Activated CD4-positive, alpha-beta T cell treated with anti-CD3 and anti-CD28 coated beads, Interleukin-10, Interleukin-2, amounts not matched to agents 100 ng/mL and 50 ng/mL, durations not matched to agents 16 hours and 8 hours (primary cell): ENCODE measurements around the gene PWP2.
A peak's percentile ranks its signal among the peaks of the same experiment; 100 is the strongest.
"Not testable (repeated sequence)": the region's sequence is repeated elsewhere in the genome, so short reads cannot be mapped to it uniquely, and the experiment has no call there.

Source experiments
- DNase-seq: peaks from one replicate; pipeline ENCODE4 v3.0.0-alpha.2; 2020

The PWP2 gene

DNA sequence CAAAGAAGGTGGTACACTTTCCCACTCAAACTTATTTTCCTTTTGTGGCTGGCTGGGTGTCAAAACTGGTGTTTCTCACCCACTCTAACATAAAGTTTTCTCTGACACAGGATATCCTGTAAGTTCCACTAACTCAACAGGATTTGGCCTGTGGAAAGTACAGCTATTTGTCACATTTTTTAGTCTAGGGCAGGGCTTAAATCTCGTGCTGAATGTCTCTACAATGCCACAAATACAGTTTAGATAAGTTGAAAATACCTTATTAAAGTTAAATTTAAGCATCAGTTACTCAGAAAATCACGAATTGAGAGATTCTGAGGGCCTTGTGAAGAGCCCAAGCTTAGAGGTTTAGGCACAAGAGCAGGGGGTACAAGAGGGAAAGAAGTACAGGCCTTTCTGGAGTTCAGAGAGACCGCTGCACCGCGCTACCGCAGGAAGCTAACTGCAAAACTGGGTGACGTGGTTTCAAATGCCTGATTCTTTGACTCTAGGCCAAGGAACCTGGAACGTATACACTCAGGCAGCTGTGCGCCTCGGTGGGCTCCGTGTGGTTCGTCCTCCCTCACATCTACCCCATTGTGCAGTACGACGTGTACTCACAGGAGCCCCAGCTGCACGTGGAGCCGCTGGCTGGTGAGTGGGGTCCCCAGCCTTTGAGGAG, 23.4 kb upstream of the PWP2 start:
- DNase-seq, result peak; percentile 84

DNA sequence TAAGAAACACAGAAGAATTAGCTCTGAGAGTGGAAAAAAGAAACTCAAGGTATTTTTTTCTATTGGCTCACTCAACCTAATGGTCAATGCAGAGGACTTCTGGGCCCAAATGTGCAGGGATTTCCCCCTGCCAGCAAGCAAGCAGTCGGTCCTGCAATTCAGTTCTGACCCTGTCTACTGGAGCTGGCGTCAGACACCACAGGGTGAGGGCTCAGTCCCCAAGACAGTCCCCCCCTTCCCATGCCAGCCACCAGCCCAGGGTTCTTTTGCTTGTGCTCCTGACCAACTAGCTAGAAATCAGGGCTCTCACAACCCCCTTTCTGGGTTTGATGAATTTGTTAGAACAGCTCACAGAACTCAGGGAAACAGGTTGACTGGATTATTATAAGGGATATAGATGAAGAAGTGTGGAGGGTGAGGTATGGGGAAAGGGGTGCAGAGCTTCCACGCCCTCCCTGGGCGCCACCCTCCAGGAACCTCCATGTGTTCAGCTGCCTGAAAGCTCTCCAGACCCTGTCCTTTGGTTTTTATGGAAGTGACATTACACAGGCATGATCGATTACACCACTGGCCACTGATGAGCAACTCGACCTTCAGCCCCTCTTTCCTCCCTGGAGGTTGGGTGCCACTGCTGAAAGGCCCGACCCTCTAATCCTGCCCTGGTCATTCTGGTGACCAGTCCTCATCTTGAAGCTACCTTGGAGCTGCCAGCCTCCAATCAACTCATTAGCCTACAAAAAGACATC, 22.5 kb upstream of the PWP2 start:
- no peak for DNase-seq

DNA sequence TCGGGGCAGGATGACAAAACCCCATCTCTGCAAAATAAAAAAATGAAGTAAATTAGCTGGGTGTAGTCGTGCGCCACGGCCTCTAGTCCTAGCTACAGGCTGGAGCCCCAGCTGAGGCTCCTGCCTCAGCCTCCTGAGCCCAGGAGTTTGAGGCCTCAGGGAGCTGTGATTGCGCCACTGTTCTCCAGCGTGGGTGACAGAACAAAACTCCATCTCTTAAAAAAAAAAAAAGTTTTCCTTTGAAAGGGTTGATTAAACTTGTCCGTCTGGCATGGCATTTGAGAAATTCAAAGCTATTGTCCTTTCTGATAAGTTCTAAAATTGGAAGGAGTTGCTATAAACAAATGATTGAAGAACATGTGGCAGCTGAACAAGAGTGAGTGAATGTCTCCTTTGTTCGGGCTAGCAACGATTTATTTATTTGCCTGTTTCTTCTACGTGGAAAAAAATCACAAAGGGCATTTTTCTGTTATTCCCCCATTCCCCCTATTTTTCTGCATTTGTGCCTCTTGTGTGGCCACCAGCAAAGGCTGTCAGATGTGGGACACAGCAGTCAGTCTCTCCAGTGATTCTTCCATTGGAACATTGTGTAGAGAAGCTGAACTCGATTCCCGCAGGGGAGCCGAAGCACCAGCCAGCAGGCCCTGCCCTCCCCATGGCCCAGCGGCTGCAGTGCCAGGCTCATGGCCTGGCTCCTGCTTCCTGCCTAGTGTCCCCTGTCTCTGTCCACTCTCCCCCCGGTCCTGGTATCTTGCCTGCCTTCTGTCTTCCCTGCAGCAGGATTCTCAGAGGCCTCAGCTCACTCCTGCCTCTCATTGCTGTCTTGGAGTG, 21.5 kb upstream of the PWP2 start:
- DNase-seq, result no peak

DNA sequence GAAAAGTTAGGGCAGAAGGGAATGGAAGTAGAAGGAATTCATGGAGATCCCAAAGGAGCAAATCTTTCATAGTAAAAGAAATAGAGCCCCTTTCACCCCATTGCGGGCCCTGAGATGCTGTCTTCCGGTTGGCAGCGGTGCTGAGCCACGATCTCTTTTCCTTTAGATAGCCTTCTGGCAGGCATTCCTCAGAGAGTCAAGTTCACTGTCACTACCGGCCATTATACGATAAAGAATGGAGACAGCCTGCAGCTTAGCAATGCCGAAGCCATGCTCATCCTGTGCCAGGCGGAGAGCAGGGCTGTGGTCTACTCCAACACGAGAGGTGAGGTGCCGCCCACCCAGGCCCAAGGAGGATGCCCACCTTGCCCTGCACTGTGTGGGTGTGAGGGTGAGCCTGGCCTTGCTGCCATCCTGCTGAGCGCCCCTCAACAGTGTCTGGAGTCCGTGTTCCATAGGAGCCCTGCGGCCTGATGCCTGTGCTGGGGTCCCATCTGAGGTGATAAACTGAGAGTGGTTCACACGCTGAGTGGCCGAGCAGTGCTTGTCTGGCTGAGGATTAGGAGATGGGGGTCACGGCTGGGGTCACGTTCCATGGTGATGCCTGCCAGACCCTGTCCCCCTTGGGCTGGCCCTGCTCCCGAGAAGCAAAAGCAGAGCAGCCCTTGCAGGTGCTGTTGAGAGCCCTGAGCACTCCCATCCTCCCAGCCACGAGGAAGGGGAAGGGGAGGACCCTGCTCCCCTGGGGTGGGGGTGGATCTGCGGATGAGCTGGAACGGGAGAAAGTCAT, 20.4 kb upstream of the PWP2 start:
- no peak for DNase-seq

DNA sequence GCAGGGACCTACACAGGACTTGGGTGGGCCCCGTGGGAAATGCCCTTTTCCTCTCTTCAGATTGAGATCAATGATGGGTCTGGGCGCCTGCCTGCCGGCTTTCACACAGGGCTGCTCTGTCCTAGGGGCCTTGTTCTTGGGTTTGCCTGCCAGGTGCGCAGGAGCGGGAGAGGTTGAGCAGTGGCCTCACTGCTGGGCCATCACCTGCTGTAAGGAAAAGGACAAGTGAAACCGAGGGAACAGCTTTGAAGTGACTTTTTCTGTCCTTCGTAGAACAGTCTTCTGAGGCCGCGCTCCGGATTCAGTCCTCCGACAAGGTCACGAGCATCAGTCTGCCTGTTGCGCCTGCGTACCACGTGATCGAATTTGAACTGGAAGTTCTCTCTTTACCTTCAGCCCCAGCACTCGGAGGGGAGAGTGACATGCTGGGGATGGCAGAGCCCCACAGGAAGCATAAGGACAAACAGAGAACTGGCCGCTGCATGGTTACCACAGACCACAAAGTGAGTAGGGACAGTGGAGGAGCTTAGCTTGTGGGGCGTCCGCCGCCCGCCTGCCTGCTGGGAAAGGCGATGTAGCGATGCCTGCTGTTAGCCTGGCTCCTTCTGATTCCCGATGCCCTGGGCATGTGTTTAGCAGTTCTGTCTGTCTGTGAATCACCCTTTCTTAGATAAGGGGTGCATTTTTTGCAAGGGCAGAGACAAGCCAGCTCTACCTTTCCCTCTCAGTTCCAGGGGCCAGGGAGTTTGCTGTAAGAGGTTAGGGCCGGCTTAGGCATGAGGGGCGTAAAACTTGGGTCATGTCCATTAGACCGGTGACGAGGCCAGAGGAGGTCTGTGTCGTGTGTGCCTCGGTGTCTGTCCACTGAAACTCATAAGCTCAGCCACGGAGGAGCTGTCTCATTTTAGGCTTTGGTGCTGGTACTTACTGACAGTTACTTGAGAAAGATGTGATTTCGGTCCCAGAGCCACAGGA, 19.5 kb upstream of the PWP2 start:
- no peak for DNase-seq

DNA sequence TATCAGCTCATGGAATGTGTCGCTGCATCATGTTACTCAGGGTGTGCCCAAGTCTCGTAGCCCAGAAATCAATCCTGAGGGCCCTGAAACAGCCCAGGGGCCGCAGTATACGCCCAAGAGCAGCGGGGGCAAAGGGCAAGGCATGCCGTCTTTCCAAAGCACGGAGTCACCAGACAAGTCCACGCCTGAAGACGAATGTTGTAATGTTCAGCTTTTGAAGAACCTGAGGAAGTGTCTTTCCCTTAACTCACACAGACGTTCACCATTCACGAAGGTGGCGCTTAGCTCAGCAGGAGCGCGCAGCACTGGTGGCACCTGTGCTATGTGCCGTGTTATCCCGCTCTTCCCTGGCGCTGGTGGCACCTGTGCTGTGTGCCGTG, 18.8 kb upstream of the PWP2 start:
- no peak for DNase-seq

DNA sequence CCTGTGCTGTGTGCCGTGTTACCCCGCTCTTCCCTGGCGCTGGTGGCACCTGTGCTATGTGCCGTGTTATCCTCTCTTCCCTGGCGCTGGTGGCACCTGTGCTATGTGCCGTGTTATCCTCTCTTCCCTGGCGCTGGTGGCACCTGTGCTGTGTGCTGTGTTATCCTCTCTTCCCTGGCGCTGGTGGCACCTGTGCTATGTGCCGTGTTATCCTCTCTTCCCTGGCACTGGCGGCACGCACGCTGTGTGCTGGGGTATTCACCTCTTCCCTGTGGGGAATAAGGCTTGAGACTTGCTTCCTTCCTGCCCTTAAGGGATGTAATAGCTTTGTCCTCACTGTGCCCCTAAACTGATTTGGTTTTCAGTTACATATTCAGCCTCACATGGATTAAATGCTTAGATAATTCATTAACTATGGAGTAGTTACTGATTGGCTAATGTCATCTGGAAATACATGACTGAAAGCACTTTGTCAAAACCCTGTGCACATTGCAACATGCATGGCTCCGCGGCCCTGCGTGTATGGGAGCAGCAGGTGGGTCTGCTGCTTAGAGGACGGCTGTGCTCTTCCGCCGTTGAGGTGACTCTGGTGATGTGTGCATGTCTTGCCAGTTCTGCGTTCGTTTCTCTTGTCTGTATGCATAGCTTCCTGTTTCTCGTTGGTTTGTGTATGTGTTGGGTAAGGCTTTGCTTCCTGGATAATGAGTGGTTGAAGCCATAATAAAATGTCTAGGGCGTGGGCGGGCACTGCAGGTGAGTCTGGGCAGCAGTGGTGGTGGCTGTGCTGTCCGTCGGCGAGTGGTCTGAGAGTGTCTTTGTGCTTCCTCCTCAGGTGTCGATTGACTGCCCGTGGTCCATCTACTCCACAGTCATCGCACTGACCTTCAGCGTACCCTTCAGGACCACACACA, 17.9 kb upstream of the PWP2 start:
- DNase-seq, result peak; percentile 53

DNA sequence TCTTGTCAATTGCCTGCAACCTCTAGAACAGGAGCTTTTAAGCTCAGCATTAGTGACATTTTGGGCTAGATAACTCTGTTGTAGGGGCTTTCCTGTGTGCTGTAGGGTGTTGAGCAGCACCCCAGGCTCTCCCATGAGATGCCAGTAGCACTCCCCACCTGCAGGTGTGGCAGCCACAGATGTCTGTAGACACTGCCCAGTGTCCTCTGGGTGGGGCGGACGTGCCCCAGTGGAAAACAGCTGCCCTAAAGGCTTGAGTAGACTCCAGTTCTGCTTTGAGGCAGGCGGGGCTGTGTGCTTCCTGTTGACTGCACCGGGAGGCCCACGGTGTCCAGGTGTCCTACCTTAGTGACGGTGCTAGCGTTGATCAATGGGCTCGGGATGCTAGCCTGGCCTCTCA, 16.9 kb upstream of the PWP2 start:
- DNase-seq, result no peak

DNA sequence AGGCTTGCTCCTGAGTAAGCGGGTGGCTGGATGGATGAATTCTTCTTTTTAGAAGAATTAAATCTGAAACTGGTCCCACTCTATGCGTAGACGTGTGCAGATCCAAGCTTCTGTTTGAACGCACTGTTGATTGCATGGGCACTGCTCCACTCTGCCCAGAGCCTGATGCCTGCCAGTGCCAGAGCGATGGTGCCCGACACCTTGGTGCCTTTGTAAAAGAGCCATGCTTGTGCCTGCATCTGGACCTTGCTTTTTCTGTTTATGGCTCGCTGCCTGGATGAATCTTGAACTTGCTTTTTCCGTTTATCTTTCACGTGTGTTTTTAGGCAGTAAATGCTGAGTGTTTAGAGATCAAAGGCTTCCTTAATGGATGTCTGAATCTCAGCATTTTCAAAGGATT, 15.0 kb upstream of the PWP2 start:
- no peak for DNase-seq

DNA sequence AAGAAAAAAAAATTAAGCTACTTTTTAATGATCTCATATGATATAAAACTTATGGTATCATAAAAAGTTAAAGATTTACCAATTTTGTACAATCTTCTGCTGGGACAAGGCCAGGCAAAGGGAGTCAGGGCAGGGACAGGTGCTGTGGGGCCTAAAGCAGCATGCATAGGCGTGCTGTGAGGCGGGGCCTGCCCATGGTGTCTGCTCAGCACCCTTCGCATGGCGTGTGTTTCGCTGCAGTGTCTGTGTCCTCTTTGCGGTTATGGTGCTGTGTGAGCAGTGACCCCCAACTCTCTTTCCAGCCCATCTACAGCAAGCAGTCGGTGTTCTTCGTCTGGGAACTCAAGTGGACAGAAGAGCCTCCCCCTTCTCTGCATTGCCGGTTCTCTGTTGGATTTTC, 13.4 kb upstream of the PWP2 start:
- no peak for DNase-seq

DNA sequence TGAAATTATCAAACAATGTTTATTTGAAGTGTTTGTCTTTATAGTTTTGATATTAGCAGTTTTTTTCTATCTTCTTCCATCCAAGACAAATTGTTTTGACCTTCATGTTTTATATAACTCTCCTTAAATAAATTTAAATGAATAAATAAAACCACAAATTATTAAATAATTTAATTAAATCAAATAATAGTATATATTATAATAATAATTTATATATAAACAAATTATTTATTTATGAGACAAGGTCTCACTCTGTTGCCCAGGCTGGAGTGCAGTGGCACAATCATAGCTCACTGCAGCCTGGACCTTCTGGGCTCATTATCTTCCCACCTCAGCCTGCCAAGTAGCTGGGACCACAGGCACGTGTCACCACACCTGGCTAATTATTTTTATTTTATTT, 12.4 kb upstream of the PWP2 start:
- DNase-seq, result no peak

DNA sequence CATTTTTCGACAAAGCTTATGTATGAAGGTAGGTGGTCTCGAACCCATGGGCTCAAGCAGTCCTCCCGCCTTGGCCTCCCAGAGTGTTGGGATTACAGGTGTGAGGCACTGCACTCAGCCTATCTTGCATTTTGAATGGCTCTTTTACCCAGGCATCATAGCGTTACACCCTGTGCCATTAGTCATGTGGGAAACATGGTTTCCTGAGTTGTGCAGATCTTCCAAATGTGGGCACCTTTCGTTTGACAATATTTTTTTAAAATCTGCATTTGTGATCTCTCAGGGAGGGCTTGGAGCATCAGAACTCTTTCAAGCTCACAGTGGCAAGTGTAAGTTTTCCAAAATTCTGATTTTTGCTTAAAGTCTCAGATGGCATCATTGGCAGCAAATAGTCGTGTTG, 8.7 kb upstream of the PWP2 start:
- not testable (repeated sequence) for DNase-seq

DNA sequence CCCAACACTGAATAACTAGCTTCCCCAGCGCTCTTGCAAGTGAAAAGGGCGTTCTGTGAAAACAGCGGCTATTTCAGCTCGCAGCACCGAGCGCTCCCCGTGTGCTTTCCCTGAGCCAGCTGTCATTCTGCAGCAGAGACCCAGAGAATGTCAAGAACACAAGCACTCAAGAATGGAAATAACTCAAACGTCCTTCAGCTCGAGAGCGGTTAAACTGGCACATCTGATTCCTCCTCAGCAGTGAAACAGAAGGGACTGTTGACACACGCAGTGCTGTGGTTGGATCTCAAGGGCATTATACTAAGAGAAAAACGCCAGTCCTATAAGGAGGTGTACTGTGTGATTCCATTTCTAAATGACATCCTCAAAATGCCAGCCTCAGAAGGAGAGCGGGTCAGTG, 8.2 kb upstream of the PWP2 start:
- DNase-seq, result not testable (repeated sequence)

DNA sequence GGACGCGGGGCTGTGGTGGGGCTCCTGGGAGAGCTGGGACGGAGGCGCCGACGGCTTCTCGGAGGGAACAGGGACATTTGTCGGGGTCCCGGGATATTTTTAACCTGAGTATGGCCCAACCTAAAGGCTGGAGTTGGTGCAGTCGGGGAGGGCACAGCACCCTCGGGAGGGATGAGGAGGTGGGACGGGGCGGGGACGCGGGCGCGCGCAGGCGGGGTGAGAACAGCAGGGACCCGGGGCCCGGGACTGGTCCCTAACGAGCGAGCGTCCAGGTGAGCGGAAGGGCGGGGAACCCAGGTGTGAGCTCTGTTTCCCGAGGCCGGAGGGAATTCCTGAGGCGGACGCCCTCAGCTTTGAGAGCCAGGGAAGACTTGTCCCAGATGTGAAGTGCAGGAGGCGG, 390 bp downstream of the PWP2 start:
- DNase-seq, result not testable (repeated sequence)

DNA sequence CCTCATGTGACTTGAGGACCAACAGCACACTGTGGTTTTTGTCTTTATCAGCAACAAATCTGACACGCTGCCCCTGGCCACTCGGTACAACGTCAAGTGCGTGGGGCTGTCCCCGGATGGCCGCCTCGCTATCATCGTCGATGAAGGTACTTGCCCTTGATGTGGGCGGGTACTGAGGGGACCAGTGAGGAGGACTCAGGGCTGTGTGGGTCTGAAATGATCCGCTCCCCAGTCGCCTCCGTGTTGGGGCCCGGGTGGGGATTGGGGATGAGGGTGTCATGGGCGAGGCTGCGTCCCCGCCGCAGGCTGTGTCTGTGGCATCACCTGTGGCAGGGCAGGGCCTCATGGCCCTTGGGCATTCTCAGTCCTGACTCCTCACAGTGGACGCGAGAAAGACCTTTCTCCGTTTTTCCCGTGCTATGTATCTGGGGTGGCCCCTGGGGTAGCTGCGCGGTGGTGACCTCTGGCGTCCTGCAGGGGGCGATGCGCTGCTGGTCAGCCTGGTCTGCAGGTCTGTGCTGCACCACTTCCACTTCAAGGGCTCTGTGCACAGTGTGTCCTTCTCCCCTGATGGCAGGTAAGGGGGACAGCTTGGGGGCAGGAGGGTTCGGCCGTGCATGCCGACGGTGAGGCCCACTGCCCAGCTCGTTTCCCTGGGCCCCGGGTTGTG, 6.6 kb downstream of the PWP2 start:
- DNase-seq, result not testable (repeated sequence)

DNA sequence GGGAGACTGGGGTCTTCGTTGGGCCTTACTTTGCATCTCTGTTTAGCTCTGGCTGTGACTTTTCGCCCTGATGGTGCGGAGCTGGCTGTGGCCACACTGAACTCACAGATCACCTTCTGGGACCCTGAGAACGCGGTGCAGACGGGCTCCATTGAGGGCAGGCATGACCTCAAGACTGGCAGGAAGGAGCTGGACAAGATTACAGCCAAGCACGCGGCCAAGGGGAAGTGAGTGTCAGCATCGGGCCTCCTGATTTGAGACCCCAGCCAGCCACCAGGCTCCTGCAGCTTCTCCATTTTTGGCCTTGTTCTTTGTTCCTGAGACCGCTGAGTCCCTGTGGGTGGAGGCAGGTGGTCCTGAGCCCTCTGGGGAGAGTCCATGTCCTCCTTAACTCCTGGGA, 14.9 kb downstream of the PWP2 start:
- not testable (repeated sequence) for DNase-seq

DNA sequence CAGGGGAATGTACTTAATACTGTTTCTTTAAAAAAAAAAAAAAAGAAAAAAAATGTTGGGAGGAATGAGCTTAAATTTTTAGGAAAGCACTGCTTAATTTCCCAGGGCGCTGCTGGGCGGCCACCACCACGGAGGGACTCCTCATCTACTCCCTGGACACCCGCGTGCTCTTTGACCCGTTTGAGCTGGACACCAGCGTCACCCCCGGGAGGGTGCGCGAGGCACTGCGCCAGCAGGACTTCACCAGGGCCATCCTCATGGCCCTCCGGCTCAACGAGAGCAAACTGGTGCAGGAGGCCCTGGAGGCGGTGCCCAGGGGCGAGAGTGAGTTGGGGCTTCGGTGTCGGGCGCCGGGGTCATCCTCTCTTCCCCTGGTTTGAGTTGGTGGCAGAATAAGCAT, 20.6 kb downstream of the PWP2 start:
- DNase-seq, result not testable (repeated sequence)

DNA sequence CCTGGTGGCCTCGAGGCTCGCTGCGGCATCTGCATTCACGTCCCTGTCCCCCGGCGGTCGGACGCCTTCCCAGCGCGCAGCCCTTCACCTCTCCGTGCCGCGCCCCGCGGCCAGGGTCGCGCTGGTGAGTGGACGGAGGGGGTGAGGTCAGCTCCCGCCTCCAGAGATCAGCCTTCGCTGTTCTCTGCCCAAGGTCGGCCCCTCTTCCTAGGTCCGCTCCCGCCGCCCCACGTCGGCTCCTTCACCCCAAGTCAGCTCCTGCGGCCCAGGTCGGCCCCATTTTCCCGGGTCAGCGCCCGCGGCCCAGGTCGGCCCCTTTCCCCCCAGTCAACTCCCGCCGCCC, 26.5 kb downstream of the PWP2 start:
- not testable (repeated sequence) for DNase-seq

DNA sequence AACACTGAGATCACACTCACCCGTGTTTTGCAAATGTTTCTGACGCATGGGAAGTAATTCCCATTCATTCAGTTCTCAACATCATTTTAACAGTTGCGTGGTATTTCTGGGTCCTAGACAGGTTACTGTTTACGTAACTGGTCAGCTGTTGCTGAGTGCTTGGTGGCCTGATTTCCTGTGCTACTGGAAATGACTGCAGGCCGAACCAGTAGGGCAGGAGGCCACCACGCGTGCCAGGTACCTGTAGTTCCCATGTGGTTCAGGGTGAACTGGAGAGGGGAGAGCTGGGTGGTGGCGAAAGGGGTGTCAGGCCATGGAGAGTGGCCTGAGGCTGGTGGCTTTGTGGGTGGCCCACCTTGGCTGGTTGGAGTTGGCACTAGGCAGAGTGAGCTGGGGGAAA, 27.5 kb downstream of the PWP2 start:
- not testable (repeated sequence) for DNase-seq

DNA sequence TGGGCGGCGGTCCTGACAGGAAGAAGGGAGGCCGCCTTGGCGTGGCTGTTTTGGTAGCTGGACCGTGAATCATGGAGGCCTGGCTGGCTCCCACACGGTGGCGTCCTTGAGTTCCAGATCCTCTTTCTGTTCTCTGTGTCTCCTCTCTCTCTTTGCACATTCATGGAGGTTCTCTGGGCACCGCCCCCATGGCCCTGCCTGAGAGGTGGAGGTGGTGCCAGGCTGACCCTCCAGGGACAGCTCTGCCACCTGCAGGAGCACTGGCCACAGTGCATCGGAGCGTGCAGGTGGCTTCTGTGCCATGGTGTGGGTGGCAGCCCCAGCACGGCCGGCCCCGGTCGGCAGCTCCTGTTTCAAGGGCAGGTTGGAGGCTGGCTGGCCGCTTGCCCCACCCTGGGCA, 30.8 kb downstream of the PWP2 start:
- DNase-seq, result not testable (repeated sequence)
